OCI-LY1 (cell line): ENCODE data around the gene RPL38.

Experiments used
- H2AFZ ChIP-seq: fragments of 200-600 bp; sonication (generic), shearing (Covaris generic); 2 replicates; pipeline ENCODE4 v1.6.0; 2014; ENCODE audit warnings: antibody characterized with exemption, mild to moderate bottlenecking, low read length
- H3F3A ChIP-seq: fragments of 200-600 bp; sonication (generic), shearing (Covaris generic); 2 replicates; pipeline ENCODE4 v1.6.0; 2014; ENCODE audit warnings: mild to moderate bottlenecking, antibody characterized with exemption, low read length, moderate library complexity; ENCODE audit not compliant: insufficient read depth
- H3K27ac ChIP-seq: fragments of 200-600 bp; sonication (generic); 2 replicates; pipeline ENCODE4 v1.5.1; 2014; ENCODE audit warnings: low read length, mixed run types, mild to moderate bottlenecking, low read depth; ENCODE audit not compliant: poor library complexity, severe bottlenecking
- H3K27me3 ChIP-seq: fragments of 200-600 bp; sonication (generic); 2 replicates; pipeline ENCODE4 v1.6.0; 2014; ENCODE audit warnings: antibody characterized with exemption, mild to moderate bottlenecking, low read length, moderate library complexity; ENCODE audit not compliant: insufficient read depth
- H3K36me3 ChIP-seq: fragments of 200-600 bp; sonication (generic); 2 replicates; pipeline ENCODE4 v1.6.1; 2014; ENCODE audit warnings: mild to moderate bottlenecking, antibody characterized with exemption, low read length, moderate library complexity, mixed read lengths; ENCODE audit not compliant: insufficient read depth
- H3K4me1 ChIP-seq: fragments of 200-600 bp; sonication (generic); 2 replicates; pipeline ENCODE4 v1.5.1; 2014; ENCODE audit warnings: mild to moderate bottlenecking, low read length, moderate library complexity; ENCODE audit not compliant: insufficient read depth, severe bottlenecking
- H3K4me2 ChIP-seq: fragments of 200-600 bp; sonication (generic), shearing (Covaris generic); 2 replicates; pipeline ENCODE4 v1.6.1; 2014; ENCODE audit warnings: low read length
- H3K4me3 ChIP-seq: fragments of 200-600 bp; sonication (generic); 2 replicates; pipeline ENCODE4 v1.5.1; 2014; ENCODE audit warnings: low read length, low read depth, mild to moderate bottlenecking, mixed read lengths; ENCODE audit not compliant: poor library complexity, severe bottlenecking
- H3K79me2 ChIP-seq: fragments of 200-600 bp; shearing (Covaris generic); 2 replicates; pipeline ENCODE4 v1.6.1; 2016; ENCODE audit warnings: mixed run types, low read length, mixed read lengths; ENCODE audit not compliant: insufficient read depth
- H3K9ac ChIP-seq: fragments of 200-600 bp; sonication (generic), shearing (Covaris generic); 2 replicates; pipeline ENCODE4 v1.6.1; 2014; ENCODE audit warnings: mild to moderate bottlenecking, low read length, mixed read lengths
- H3K9me2 ChIP-seq: fragments of 200-600 bp; sonication (generic), shearing (Covaris generic); 2 replicates; pipeline ENCODE4 v1.6.1; 2014; ENCODE audit warnings: low read depth, mild to moderate bottlenecking, low read length, mixed read lengths
- H3K9me3 ChIP-seq: fragments of 200-600 bp; shearing (Covaris generic); 2 replicates; pipeline ENCODE4 v1.6.1; 2014; ENCODE audit warnings: low read length, mixed read lengths
- H4K20me1 ChIP-seq: fragments of 200-600 bp; sonication (generic), shearing (Covaris generic); 2 replicates; pipeline ENCODE4 v1.6.0; 2016; ENCODE audit warnings: mild to moderate bottlenecking, low read length; ENCODE audit not compliant: insufficient read depth
- CTCF ChIP-seq: fragments of 200-600 bp; sonication (generic), shearing (Covaris generic); IDR thresholded peaks from 2 replicates; pipeline ENCODE4 v1.5.1; 2017; ENCODE audit warnings: mild to moderate bottlenecking, antibody characterized with exemption, low read length, moderate library complexity, mixed read lengths
- EZH2 ChIP-seq: fragments of 200-600 bp; sonication (generic), shearing (Covaris generic); IDR thresholded peaks from 2 replicates; pipeline ENCODE4 v1.8.0; 2017; ENCODE audit warnings: borderline replicate concordance, mixed run types, mild to moderate bottlenecking, antibody characterized with exemption, low read length, moderate library complexity, mixed read lengths

The RPL38 gene

DNA sequence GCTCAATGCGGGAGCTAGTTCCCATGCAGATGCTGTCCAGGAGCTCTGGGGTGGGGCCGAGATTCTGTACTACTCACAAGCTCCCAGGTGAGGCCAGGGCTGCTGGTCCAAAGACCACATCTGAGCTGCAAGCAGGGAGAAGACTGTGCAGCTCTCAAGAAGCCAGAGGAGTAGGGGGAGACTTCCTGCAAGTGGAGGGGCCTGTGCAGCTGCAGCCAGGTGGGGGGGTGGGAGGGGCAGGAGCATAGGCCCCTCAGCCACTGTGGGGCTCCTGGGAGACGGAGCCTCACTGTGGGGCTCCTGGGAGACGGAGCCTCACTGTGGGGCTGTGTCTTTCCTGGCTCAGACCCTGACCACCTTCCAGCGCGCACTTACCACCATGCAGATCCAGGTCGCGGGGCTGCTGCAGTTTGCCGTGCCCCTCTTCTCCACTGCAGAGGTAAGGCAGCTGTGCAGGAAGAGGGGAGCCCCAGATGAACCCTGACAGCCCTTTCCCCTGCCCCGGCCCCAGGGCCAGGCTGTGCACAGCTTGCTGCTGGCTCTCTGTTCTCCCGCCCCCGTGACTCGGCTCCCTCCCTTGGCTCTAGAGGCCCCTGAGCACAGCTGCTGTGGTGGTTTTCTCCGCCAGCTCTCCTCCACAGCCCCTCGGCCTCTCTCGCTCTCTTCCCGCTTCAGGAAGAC, 46.3 kb downstream of the RPL38 start:
- TF ChIP-seq CTCF = no peak
- no peak for TF ChIP-seq EZH2
- Histone ChIP-seq H3K27me3 (no peaks in the 10 kb centered on the region; the same call in 1 of the 2 replicates), H3K9me2 (no peaks in the 10 kb centered on the region), H3K9ac (no peak overlapping the region), H3K79me2 (no peaks in the 10 kb centered on the region), H3F3A (no peaks in the 10 kb centered on the region), H3K36me3 (no peaks in the 10 kb centered on the region; the same call in 1 of the 2 replicates), H3K4me2 (no peak overlapping the region), H3K9me3 (no peaks in the 10 kb centered on the region), H3K4me1 (no peaks in the 10 kb centered on the region), H4K20me1 (no peaks in the 10 kb centered on the region), H3K4me3 (no peak overlapping the region), H2AFZ (no peak overlapping the region), H3K27ac (no peak overlapping the region)

GRCh38 chr17:74250324-74250995, 47.0 kb downstream of the RPL38 start:
- no peak for TF ChIP-seq EZH2
- TF ChIP-seq CTCF = no peak
- Histone ChIP-seq H3K27me3 (no peaks in the 10 kb centered on the region; the same call in 1 of the 2 replicates), H4K20me1 (no peaks in the 10 kb centered on the region), H3K9me3 (no peaks in the 10 kb centered on the region), H3F3A (no peaks in the 10 kb centered on the region), H3K4me1 (no peaks in the 10 kb centered on the region), H3K9ac (no peak overlapping the region), H3K27ac (no peak overlapping the region), H2AFZ (no peak overlapping the region), H3K4me2 (no peak overlapping the region), H3K9me2 (no peaks in the 10 kb centered on the region), H3K4me3 (no peak overlapping the region), H3K79me2 (no peaks in the 10 kb centered on the region), H3K36me3 (no peaks in the 10 kb centered on the region; the same call in 1 of the 2 replicates)

DNA sequence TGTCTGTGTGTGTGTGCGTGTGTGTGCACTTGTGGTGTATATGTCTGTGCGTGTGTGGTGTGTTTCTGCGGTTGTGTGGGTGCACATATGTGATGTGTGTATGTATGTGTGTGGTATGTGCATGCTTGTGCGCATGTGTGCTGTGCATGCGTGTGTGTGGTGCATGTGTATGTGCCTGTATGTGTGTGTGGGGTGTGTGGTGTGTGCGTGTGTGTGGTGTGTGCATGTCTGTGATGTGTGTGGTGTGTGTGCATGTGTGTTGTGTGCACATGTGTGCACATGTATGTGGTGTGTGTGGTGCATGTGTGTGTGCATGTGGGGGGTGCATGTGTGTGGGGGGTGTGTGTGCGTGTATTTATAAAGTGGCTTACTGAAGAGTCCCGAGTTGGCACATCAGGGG, 47.6 kb downstream of the RPL38 start:
- H3K4me2 ChIP-seq = no peak overlapping the region
- no peak overlapping the region for H3K9ac ChIP-seq
- no peaks in the 10 kb centered on the region for H3F3A ChIP-seq
- H3K36me3 ChIP-seq = no peaks in the 10 kb centered on the region; the same call in 1 of the 2 replicates
- TF ChIP-seq CTCF (no peak), EZH2 (no peak)
- H3K9me2 ChIP-seq = no peaks in the 10 kb centered on the region
- no peaks in the 10 kb centered on the region for H3K4me1 ChIP-seq
- H4K20me1 ChIP-seq = no peaks in the 10 kb centered on the region
- no peak overlapping the region for H2AFZ ChIP-seq
- H3K27ac ChIP-seq = no peak overlapping the region
- H3K4me3 ChIP-seq = no peak overlapping the region
- H3K79me2 ChIP-seq = no peaks in the 10 kb centered on the region
- H3K27me3 ChIP-seq = no peaks in the 10 kb centered on the region; the same call in 1 of the 2 replicates
- H3K9me3 ChIP-seq = no peaks in the 10 kb centered on the region
